Cardiac fibroblast (primary cell): Measurements from ENCODE around the gene C5orf15.

Source experiments
- DNase-seq, 2 donors: peaks; one replicate each; pipeline versions ENCODE4 v3.0.0 to v3.0.0-alpha.2; 2010; ENCODE audit warnings: low read depth in 2 of 2
- H3K4me3 ChIP-seq, 2 donors: replicated peaks in 1 of 2; 1 replicate in 1 of 2; 2 replicates in 1 of 2; pipeline ENCODE4 v1.5.1; 2011; ENCODE audit warnings: low read depth in 2 of 2, low read length in 2 of 2, mild to moderate bottlenecking in 2 of 2, moderate library complexity in 1 of 2
- CTCF ChIP-seq: IDR thresholded peaks from one replicate; pipeline ENCODE4 v1.5.1; 2011; ENCODE audit warnings: low read depth, mild to moderate bottlenecking, low read length, inconsistent platforms

C5orf15 gene

GRCh38 chr5:134003817-134004625 is 35.6 kb upstream of the C5orf15 start:
- H3K4me3 ChIP-seq: peak overlapping the region; percentile 68 to 75
- DNase-seq: peak; percentile 53 to 60
- no peak for TF ChIP-seq CTCF

GRCh38 chr5:134003064-134003816 is 34.8 kb upstream of the C5orf15 start:
- DNase-seq: no peak
- no peak for TF ChIP-seq CTCF
- H3K4me3 ChIP-seq: peak overlapping the region; percentile 68 to 75

- DNase-seq: no peak
- no peak for TF ChIP-seq CTCF
- H3K4me3 ChIP-seq: no peak overlapping the region
Measured at GRCh38 chr5:134001938-134002731, 33.7 kb upstream of the C5orf15 start.

GRCh38 chr5:134000696-134001453 is 32.5 kb upstream of the C5orf15 start:
- no peak for DNase-seq
- H3K4me3 ChIP-seq: no peak overlapping the region
- no peak for TF ChIP-seq CTCF

- DNase-seq: peak in 1 of 2 donors; percentile 35
- H3K4me3 ChIP-seq: no peak overlapping the region
- no peak for TF ChIP-seq CTCF
Measured at GRCh38 chr5:134000091-134000511, 31.7 kb upstream of the C5orf15 start.

- TF ChIP-seq CTCF: no peak
- no peak overlapping the region for H3K4me3 ChIP-seq
- no peak for DNase-seq
Measured at GRCh38 chr5:133998807-133999206, 30.4 kb upstream of the C5orf15 start.
